HG03571 (cell line): ENCODE data around the gene TMEM225B.
"Not testable (repeated sequence)": the region's sequence is repeated elsewhere in the genome, so short reads cannot be mapped to it uniquely, and the experiment has no call there.

ENCODE experiments used
- ATAC-seq: cut with Tn5 transposase; IDR thresholded peaks from one replicate; pipeline ENCODE4 v1.9.1; 2021; ENCODE audit not compliant: unreplicated experiment

The TMEM225B gene

DNA sequence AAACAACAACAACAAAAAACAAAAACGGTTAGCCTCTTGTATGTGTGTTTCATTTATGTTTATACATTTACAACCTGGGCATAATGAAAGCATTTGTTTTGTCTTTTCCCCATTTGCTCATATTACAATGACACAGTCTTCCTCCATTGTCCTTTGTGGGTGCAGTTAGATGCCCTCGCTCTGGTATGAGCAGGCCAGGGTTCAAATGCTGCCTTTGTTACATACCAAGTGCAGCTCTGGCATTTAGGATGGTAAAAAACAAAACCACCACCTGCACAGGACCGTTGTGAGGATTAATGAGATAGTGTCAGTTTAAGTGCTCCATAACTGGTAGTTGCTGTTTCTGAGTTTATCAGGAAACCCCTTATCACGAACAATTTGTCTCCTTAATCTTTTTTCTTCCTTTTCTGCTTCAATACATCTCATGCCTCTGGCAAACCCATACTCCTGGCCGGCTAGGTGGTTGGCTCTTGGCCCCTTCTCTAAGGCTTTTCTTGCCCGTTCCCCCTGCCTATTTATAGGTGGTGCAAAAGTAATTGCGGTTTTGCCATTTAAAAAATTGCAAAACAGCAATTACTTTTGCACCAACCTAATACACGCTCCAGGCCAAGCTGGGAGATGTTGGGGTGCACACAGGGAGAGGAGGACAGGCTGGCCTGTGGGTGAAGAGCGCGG lies 18.6 kb upstream of the TMEM225B start:
- no peak for ATAC-seq

DNA sequence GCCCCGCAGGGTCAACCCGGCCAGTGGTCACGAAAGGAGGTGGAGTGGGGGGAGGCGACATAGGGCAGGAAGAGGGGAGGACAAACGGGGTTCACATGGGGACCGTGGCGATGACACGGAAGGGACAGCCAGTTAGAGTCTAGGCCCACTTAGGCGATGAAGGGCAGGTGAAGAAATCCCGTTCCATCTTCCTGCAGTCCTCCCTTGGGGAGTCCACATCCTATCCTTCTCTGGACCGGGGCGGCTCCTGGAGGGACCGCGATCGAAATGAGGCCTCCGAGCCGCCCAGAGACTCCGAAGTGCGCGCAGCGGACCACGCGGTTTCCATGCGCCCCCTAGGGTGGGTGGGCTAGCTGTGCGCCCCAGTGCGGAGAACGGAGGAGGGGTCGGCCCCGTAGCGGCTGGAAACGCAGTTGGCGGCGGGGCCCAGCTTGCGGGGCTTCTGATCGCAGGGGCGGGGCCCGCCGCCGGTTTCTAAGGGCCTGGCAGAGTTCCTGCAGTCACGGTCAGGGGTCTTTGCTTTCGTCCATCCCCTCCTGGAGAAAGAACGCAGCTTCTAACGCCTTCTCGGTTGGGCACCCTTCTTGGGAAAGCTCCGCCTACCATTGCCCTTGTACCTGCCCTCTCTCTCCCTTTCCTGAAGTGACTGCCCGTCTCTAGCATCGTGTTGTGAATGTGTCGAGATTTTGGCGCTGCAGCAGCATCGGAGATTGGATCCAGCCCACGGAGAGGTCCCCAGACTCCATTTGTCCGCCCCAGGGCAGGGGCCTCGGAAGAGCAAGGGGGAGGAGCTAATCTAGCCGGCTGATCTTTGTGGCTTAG lies 17.9 kb upstream of the TMEM225B start:
- ATAC-seq: no peak

DNA sequence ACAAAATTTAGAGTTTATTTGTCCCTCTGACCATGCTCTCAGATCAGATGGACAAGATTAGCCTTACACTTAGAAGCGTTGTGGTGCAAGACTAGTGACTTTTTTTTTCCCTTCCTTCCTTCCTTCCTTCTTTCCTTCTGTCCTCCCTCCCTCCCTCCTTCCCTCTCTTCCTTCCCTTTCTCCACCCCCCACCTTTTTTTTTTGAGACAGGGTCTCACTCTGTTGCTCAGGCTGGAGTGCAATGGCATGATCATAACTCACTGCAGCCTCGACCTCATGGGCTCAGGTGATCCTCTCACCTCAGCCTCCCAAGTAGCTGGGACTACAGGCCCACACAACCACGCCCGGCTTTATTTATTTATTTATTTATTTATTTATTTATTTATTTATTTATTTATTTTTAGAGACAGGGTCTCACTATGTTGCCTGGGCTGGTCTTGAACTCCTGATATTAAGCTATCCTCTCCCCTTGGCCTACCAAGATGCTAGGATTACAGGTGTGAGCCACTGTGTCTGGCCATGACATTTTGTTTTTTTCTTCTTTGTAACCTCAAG lies 17.2 kb upstream of the TMEM225B start:
- ATAC-seq: not testable (repeated sequence)

DNA sequence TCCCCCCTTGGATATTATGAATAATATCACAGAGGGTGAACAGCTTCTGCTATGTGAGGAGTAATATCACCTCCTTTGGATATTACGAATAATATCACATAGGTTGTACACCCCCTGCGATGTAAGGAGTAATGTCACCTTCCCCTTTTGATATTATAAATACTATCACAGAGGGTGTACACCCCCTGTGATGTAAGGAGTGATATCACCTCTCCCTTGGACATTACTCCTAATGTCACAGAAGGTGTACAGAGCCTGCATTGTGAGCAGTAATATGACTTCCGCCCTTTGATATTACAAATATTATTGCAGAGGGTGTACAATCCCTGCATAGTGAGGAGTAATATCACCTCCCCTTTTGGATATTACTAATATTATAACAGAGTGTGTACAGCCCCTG lies 9.2 kb upstream of the TMEM225B start:
- ATAC-seq: no peak

DNA sequence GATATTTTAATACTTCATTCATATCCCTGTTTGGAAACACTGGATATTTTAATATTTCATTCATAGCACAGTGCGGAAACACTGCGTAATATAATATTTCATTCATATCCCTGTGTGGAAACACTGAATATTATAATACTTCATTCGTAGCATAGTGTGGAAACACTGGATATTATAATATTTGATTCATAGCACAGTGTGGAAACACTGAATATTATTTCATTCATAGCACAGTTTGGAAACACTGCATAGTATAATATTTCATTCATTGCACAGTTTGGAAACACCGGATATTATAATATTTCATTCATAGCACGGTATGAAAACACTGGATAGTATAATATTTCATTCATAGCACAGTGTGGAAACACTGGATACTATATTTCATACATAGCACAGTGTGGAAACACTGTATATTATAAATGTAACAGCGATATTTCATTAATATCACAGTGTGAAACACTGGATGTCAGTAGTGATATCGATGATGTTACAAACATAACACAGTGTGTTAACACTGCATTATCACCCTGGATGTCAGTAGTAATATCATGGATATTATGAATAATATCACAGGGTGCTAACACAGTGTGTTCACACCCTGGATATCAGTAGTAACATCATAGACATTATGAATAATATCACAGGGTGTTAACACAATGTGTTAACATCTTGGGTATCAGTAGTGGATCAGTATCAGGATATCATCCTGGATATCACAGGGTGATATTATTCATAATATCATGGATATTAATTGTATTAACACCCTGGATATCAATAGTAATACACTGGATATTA lies 2.9 kb upstream of the TMEM225B start:
- no peak for ATAC-seq

DNA sequence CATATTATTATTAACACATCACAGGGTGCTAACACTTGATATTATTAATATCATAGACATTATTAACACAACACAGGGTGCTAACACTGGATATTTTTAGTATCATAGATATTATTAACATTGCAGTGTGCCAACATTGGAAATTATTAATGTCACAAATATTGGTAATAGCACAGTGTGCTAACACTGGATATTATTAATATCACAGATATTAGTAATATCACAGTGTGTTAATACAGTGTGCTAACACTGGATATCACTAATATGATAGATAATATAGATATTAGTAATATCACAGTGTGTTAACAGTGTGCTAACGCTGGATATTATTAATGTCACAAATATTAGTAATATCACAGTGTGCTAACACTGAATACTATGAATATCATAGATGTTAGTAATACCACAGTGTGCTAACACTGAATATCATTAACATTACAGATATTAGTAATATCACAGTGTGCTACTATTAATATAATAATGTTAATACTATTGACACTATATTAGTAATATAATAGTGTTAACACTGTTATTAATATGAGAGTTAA lies 1.6 kb upstream of the TMEM225B start:
- ATAC-seq: no peak

DNA sequence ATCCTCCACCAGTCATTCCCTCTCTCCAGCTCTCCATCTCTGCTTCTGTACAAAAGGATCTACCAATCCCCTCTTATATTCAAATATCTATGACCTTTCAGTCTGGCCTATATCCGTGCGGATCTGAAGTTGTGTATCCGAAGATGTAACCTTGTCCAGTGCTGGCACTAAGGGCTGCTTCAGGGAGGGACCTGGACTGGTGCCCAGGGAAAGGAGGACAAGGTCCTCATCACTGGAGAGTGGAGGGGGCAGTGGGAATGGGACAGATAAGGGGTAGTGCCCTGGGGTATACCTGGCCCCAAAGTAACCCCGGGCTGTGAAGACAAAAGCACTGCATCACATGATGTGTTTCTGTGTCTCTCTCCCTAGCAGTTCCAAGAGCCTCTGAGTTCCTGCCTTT lies 1.8 kb downstream of the TMEM225B start:
- no peak for ATAC-seq

DNA sequence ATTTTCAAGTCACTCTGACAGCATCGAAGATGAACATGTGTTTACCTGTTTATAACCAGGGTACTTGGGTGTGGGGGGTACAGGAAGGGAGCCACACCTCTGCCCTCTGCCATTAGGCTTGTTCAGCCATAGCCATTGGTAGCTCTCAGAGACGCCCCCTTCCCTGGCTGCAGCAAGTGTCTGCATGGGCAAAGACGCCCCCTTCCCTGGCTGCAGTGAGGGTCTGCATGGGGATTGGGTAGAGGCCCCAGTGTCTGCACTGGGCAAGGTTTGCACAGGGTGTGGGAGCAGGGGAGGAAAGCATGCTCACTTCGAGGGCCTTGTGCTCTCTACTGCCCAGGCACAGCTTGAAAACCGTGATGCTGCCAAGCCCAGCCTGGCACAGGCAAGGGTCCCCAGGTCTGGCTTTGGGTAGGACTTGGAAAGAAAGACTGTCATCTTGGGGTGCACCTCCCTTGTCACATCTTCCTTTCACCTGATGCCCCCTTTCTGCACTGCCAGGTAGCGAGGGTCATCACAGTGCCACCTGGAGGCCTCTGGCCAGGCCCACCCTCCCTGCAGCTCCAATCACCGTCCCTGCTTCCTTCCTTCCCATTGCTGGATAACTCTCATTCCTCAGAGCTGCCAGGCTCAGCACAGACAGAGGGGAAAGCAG lies 3.7 kb downstream of the TMEM225B start:
- no peak for ATAC-seq

DNA sequence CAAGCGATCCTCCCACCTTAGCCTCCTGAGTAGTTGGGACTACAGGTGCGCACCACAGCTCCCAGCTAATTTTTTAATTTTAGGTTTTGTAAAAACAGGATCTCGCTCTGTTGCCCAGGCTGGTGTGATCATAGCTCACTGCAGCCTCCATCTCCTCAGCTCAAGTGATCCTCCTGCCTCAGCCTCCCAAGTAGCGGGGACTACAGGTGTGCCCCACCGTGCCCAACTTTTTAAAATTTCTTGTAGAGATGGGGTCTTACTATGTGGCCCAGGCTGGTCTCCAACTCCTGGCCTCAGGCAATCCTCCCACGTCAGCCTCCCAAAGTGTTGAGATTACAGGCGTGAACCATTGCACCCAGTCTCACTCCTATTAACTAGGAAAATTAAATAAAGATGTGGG lies 7.5 kb downstream of the TMEM225B start:
- no peak for ATAC-seq

DNA sequence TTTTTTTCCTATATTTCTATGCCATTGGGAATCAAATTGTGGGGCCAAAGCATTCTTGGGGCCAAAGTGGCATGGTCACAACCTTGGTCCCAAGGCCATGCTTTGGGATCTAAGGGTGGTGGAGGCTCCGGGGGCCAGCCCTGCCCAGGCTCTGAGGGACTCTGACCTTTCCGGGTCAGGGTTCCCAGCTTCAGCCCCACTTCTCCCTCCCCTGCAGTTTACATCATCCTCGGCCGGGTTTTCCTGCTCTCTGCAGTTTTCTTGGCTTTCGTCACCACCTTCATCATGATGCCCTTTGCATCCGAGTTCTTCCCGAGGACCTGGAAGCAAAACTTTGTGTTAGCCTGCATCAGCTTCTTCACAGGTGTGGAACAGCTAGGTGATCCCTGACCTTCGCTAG lies 8.5 kb downstream of the TMEM225B start:
- ATAC-seq: no peak

DNA sequence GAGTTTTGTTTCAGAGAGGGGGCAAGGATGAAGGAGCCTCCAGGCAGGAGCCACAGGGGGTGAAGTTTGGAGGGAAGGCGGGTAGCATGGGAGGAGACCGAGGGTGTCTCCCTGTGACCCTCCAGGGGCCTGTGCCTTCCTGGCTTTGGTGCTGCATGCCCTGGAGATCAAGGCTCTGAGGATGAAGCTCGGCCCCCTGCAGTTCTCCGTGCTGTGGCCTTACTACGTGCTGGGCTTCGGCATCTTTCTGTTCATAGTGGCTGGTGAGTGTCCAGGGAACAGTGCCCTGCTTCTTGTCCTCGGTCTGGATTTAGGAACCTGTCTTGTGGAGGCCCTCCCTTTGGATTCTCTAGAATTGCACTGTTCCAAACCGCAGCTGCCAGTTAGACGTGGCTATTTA lies 9.5 kb downstream of the TMEM225B start:
- no peak for ATAC-seq

DNA sequence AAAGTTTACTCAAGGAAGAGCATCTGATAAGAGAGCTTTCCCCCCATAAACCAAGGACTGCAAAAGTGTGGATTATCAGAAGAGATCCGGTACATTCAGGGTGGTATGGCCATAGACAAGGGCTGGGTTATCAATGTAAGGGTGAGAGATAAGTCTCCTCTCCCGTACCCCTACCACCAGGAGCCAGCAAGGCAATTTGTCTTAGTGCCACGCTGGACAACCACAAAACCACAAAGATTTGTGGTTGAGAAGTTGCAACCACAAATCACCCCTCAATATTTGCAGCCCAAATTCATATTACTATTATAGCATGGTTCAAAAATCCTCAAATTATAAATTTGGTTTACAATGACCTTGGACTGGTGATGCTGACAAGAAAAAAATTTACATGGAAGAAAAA lies 16.4 kb downstream of the TMEM225B start:
- ATAC-seq: no peak

DNA sequence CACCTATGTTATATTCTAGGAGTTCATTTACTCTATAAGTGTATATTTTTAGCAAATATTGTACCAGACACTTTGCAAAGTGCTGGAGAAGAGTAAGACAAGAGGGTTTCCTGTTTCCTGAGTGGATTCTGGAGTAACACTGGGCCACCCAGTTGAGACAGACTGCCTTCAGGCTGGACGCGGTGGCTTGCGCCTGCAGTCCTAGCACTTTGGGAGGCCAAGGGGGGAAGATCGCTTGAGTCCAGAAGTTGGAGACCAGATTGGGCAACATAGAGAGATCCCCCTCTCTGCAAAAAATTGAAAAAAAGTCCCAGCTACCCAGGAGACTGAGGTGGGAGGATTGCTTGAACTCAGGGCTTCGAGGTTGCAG lies 17.9 kb downstream of the TMEM225B start:
- no peak for ATAC-seq

DNA sequence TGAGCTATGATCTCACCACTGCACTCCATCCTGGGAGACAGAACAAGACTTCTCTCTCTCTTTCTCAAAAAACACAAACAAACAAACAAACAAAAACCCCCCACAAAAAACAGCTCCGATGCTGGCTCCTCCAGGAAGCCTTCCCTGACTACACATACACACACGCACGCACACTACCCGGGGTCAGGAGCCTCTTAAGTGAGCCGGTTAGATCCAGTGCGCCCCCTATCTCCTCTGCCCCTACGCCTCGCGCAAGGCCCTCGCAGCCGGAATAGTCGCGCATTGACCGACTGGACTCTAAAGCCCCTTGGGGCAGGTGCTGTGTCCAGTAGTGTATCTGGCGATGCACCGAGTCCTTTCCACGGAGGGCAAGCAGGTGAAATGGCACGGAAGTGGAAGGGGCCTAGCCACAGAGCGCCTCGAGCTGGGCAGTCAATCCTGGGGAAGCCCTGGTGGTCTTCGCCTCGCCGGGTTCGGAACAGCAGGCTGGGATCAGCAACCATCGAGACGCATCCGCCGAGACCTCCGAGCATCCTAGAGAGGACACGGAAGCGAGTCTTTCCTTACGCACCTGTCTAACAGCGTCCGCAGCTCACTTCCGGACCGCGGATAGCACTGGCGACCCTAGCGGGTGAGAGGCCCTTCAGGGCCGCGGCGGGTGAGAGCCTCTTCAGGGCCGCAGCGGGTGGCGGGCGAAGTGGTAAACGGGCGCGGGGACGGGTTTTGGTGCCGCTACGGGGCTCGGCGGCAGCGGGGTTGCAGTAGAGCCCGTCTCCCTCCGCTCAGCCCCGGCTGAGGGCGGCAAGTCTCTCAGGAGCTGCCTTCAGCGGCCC lies 18.5 kb downstream of the TMEM225B start, which contains the start of gene ZSCAN25:
TSS of gene ZSCAN25 (plus strand) at position 588 of the 833 bp plus-strand sequence. CDS start 2,661 bp downstream, outside the sequence.
- ATAC-seq: peak; percentile 95

DNA sequence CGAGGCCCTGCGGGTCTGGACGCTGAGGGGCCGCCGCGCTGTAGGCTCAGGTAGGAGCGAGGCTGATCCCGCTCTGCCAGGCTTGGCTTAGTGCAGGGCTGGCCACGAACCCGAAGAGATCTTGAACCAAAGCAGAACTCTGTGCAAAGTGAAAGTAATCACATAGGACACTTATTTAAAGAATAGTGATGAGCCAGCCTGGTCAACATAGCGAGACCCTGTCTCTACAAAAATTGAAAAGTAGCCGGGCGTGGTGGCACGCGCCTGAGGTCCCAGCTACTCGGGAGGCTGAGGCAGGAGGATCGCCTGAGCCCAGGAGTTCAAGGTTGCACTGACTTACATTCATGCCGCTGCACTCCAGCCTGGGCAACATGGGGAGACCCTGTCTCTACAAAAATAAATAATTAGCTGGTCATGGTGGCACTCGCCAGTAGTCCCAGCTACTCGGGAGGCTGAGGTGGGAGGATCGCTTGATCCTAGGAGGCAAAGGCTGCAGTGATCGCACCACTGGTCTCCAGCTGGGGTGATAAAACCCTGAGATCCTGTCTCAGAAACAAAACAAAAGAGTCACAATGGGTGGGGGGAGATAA lies 19.2 kb downstream of the TMEM225B start:
- no peak for ATAC-seq

DNA sequence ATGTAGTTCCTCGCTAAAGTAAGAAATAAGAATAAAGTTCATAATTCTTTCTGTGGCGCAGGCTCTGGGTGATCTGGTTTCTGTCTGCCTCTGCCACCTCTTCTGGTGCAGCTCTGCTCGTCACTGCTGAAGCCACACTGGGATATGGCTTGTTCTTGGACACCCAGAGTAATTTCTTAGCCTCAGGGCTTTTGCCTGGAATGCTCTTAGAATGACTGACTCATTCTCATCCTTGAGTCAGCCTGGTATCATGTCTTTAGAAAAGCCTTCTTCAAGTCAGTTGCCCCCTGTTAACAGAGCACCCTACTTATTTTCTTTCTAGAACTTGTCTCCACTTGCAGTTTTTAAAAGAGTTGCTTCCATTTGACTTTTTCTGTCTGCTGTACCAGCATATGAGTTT lies 20.7 kb downstream of the TMEM225B start:
- ATAC-seq: no peak

DNA sequence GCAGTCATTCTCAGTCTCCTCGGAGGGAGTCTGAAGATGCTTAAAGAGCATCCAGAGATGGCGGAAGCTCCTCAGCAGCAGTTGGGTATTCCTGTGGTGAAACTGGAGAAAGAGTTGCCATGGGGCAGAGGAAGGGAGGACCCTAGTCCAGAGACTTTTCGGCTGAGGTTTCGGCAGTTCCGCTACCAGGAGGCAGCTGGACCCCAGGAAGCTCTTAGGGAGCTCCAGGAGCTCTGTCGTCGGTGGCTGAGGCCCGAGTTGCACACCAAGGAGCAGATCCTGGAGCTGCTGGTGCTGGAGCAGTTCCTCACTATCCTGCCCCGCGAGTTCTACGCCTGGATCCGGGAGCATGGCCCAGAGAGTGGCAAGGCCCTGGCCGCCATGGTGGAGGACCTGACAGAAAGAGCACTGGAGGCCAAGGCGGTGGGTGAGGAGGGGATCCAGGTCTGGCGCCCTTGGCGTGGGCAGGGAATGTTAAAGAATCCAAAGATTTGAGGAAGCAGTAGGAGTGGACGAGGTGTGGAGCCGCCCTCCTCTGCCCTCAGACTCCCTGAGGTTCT lies 21.6 kb downstream of the TMEM225B start:
- ATAC-seq: no peak

DNA sequence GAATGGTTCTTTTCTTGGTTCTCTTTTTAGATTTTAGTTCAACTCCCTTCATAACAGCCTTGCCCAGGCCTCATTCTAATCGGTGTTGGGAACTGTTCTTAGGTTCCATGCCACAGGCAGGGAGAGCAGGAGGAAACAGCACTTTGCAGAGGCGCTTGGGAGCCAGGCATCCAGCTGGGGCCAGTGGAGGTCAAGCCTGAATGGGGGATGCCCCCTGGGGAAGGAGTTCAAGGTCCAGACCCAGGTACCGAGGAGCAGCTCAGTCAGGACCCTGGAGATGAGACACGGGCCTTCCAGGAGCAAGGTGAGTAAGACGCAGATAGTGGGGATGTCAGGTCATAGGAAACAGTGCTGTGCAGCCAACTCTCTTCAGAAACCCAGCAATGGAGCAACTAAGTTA lies 23.2 kb downstream of the TMEM225B start:
- no peak for ATAC-seq

DNA sequence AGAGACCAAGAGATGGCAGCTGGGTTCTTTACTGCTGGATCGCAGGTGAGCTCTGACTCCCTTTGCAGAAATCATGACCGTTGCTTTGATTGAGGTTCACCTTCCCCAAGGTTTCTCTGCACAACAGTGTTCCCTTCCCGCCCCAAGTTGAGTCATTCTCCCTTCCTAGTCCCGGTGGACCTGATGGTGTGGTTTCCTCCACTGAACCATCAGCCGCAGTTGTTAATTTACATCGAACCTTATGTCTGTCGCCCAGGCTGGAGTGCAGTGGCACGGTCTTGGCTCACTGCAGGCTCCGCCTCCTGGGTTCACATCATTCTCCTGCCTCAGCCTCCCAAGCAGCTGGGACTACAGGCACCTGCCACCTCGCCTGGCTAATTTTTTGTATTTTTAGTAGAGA lies 24.5 kb downstream of the TMEM225B start:
- no peak for ATAC-seq
